SK-N-MC (cell line): ENCODE results near the gene IL6ST.

ENCODE experiments used
- DNase-seq: peaks from one replicate; pipeline ENCODE4 v3.0.0-alpha.2; 2011; ENCODE audit warnings: low read depth, low spot score
- H3K27ac ChIP-seq: fragments of 200-600 bp; sonication (generic); 2 replicates; pipeline ENCODE4 v1.5.1; 2016; ENCODE audit warnings: mixed run types
- H3K36me3 ChIP-seq: fragments of 200-600 bp; sonication (generic); 2 replicates; pipeline ENCODE4 v1.6.1; 2017; ENCODE audit warnings: antibody characterized with exemption, low read length, mixed read lengths; ENCODE audit not compliant: insufficient read depth
- H3K4me3 ChIP-seq: fragments of 200-600 bp; sonication (generic); 2 replicates; pipeline ENCODE4 v1.5.1; 2016
- H3K9ac ChIP-seq: fragments of 200-600 bp; sonication (generic); 2 replicates; pipeline ENCODE4 v1.8.0; 2017; ENCODE audit warnings: mixed run types, mixed read lengths; ENCODE audit not compliant: insufficient read length
- H3K9me3 ChIP-seq: fragments of 200-600 bp; sonication (generic); 2 replicates; pipeline ENCODE4 v1.6.1; 2017; ENCODE audit warnings: low read depth, mild to moderate bottlenecking, antibody characterized with exemption, low read length, moderate library complexity, mixed read lengths
- EZH2 ChIP-seq: fragments of 200-600 bp; sonication (generic); IDR thresholded peaks from one replicate; pipeline ENCODE4 v1.6.1; 2017; ENCODE audit warnings: antibody characterized with exemption
- FOXP2 ChIP-seq: optimal IDR thresholded peaks from 2 replicates; pipeline ENCODE3; 2011; ENCODE audit warnings: mild to moderate bottlenecking, moderate library complexity; ENCODE audit not compliant: insufficient read depth; ENCODE audit errors: extremely low read length, control extremely low read depth
- POLR2AphosphoS5 ChIP-seq: IDR thresholded peaks from 2 replicates; pipeline ENCODE4 v1.6.1; 2012; ENCODE audit warnings: mild to moderate bottlenecking, low read depth, low read length, borderline replicate concordance

Gene IL6ST

GRCh38 chr5:55933377-55934114 is 61.2 kb downstream of the IL6ST start:
- Histone ChIP-seq H3K9me3 (no peaks in the 10 kb centered on the region), H3K27ac (no peak overlapping the region), H3K4me3 (no peak overlapping the region), H3K36me3 (no peaks in the 10 kb centered on the region), H3K9ac (no peak overlapping the region)
- TF ChIP-seq FOXP2 (no peak), EZH2 (no peak), POLR2AphosphoS5 (no peak)
- DNase-seq, result no peak

- Histone ChIP-seq H3K9ac (no peak overlapping the region), H3K27ac (no peak overlapping the region), H3K9me3 (no peaks in the 10 kb centered on the region), H3K36me3 (no peaks in the 10 kb centered on the region), H3K4me3 (no peak overlapping the region)
- no peak for TF ChIP-seq EZH2
- TF ChIP-seq POLR2AphosphoS5, result no peak
- no peak for TF ChIP-seq FOXP2
- DNase-seq, result no peak
These were observed 62.1 kb downstream of the IL6ST start for GRCh38 chr5:55932700-55933099.

GRCh38 chr5:55929020-55929799 is 65.6 kb downstream of the IL6ST start:
- no peak for DNase-seq
- no peak overlapping the region for H3K27ac ChIP-seq

GRCh38 chr5:55927861-55928655 is 66.7 kb downstream of the IL6ST start:
- DNase-seq, result no peak
- H3K9ac ChIP-seq, result no peak overlapping the region
- H3K9me3 ChIP-seq, result no peaks in the 10 kb centered on the region
- TF ChIP-seq EZH2 (no peak), FOXP2 (no peak), POLR2AphosphoS5 (no peak)
- H3K4me3 ChIP-seq, result no peak overlapping the region
- H3K36me3 ChIP-seq, result no peaks in the 10 kb centered on the region
- H3K27ac ChIP-seq, result no peak overlapping the region

More at GRCh38 chr5:55929020-55929799, 65.6 kb downstream of the IL6ST start:
- TF ChIP-seq POLR2AphosphoS5, result no peak
- TF ChIP-seq EZH2, result no peak
- no peak for TF ChIP-seq FOXP2
- H3K9ac ChIP-seq, result no peak overlapping the region
- no peaks in the 10 kb centered on the region for H3K9me3 ChIP-seq
- H3K36me3 ChIP-seq, result no peaks in the 10 kb centered on the region
- no peak overlapping the region for H3K4me3 ChIP-seq

GRCh38 chr5:55926476-55926875 is 68.3 kb downstream of the IL6ST start:
- Histone ChIP-seq H3K27ac (no peak overlapping the region), H3K4me3 (no peak overlapping the region), H3K36me3 (no peaks in the 10 kb centered on the region), H3K9me3 (no peaks in the 10 kb centered on the region), H3K9ac (no peak overlapping the region)
- TF ChIP-seq EZH2 (no peak), POLR2AphosphoS5 (no peak), FOXP2 (no peak)
- DNase-seq, result no peak

GRCh38 chr5:55925712-55926111 is 69.1 kb downstream of the IL6ST start:
- TF ChIP-seq EZH2, result no peak
- TF ChIP-seq FOXP2, result no peak
- TF ChIP-seq POLR2AphosphoS5, result no peak
- no peak overlapping the region for H3K4me3 ChIP-seq
- H3K36me3 ChIP-seq, result no peaks in the 10 kb centered on the region
- DNase-seq, result no peak
- no peak overlapping the region for H3K27ac ChIP-seq
- H3K9me3 ChIP-seq, result no peaks in the 10 kb centered on the region
- no peak overlapping the region for H3K9ac ChIP-seq

GRCh38 chr5:55925181-55925580 is 69.6 kb downstream of the IL6ST start:
- Histone ChIP-seq H3K36me3 (no peaks in the 10 kb centered on the region), H3K9ac (no peak overlapping the region), H3K27ac (no peak overlapping the region), H3K9me3 (no peaks in the 10 kb centered on the region), H3K4me3 (no peak overlapping the region)
- no peak for DNase-seq
- TF ChIP-seq POLR2AphosphoS5 (no peak), FOXP2 (no peak), EZH2 (no peak)

GRCh38 chr5:55924744-55925143 is 70.0 kb downstream of the IL6ST start:
- no peak for DNase-seq
- no peak overlapping the region for H3K9ac ChIP-seq
- TF ChIP-seq FOXP2 (no peak), EZH2 (no peak), POLR2AphosphoS5 (no peak)
- no peaks in the 10 kb centered on the region for H3K9me3 ChIP-seq
- H3K4me3 ChIP-seq, result no peak overlapping the region
- H3K36me3 ChIP-seq, result no peaks in the 10 kb centered on the region
- no peak overlapping the region for H3K27ac ChIP-seq
